ENCODE data around the gene SPATA32.

SPATA32 gene

DNA sequence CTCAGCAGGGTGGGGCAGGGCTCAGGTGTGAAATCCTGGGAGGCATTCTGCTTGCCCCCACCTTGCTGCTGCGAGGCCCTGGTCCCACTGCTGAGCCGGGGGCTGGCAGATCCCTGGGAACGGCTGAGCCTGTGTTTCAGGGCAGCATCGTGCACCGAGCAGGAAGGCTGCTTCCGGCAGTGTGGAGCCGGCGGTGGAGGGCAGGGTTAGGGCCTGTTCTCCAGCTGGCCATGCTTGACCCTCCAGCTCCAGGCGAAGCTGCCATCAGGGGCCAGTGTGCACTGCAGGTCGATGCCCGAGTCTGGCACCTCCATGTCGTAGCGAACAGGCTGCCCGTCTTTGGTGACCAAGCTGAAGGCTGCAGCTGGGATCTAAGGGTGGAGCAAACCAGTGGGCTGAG lies 2.5 kb upstream of the SPATA32 start:
- TF ChIP-seq CTCF (IDR thresholded peaks at IDR 0.05; ENCODE audit: low read depth, low read length, missing control alignments) = no peak
- no peak for DNase-seq (ENCODE audit: extremely low read depth, low read depth)
- no peak overlapping the region for H3K4me3 ChIP-seq (replicated peaks; ENCODE audit: low read depth, low read length)

DNA sequence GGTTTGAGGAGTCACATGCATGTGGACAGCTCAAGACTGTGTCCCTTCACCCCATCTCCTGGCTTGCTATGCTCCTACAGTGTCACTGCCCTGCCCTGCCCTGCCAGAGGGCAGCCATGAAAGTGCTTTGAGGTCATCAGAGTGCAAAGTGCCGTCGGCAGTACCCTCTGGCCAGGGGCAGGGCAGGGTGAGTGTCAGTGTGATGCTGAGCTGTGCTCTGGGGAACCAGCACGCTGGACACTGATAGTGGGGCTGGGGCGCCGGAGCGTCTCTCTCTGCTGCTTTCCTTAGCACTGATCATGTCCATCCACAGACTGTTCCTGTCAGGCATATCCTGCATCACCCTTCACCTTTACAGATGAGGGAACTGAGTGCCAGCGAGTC lies 1.6 kb upstream of the SPATA32 start:
- TF ChIP-seq CTCF (IDR thresholded peaks at IDR 0.05; ENCODE audit: low read depth, low read length, missing control alignments) = no peak
- H3K4me3 ChIP-seq (replicated peaks; ENCODE audit: low read depth, low read length) = no peak overlapping the region
- DNase-seq (ENCODE audit: extremely low read depth, low read depth) = no peak

- H3K4me3 ChIP-seq (replicated peaks; ENCODE audit: low read depth, low read length) = peak overlapping the region; percentile 33; the same call in 1 of the 2 replicates
- TF ChIP-seq CTCF (IDR thresholded peaks at IDR 0.05; ENCODE audit: low read depth, low read length, missing control alignments) = no peak
- DNase-seq (ENCODE audit: extremely low read depth, low read depth) = no peak
Measured at GRCh38 chr17:45262516-45263476, 902 bp upstream of the SPATA32 start.

DNA sequence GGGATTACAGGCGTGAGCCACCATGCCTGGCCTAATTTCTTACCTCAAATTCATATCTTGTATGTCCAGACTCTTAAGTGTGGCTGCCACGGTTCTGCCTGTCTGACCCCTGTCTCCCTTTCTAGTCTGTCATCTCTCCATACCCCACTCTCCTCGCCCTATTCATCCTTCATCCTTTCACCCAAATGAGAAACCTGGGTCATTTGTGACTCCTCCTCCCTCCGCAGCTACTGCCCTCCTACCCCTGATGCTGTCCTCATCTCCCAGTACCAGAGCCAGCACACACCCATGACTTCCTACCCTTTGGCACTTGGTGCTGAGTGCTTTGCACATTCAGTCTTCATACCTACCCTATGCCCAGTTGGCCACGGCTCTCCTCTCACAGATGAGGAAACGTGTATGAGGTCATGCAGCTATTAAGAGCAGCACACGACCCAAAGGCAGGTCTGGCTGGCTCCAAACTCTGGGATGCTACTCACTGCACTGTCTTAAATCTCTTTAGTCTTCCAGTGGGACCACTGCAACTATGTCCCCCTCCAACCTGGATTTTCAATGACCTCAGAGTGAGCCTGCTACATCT lies 1.6 kb downstream of the SPATA32 start:
- DNase-seq (ENCODE audit: extremely low read depth, low read depth) = no peak
- H3K4me3 ChIP-seq (replicated peaks; ENCODE audit: low read depth, low read length) = no peak overlapping the region
- TF ChIP-seq CTCF (IDR thresholded peaks at IDR 0.05; ENCODE audit: low read depth, low read length, missing control alignments) = no peak

- DNase-seq (ENCODE audit: extremely low read depth, low read depth) = no peak
- no peak for TF ChIP-seq CTCF (IDR thresholded peaks at IDR 0.05; ENCODE audit: low read depth, low read length, missing control alignments)
- no peak overlapping the region for H3K4me3 ChIP-seq (replicated peaks; ENCODE audit: low read depth, low read length)
Measured at GRCh38 chr17:45258981-45259380, 2.9 kb downstream of the SPATA32 start.

DNA sequence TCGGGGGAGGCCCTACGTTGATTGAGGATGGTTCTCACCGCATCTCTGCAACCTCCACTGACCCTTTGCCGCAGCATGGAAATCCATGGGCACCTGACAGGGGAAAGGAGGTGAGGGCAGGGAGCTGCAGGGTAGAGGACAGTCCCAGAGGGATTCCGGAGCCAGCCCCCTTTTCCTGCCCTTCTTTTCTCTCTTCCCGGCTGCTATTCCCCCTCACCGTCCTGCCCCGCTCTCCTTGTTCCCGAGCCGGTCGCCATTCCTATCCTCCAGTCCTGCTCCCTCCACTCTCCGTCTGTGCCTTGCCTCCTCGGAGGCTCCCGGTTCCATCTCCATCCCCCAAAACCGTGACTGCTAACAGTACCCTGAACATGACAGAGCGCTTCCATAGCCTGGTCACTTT lies 4.8 kb downstream of the SPATA32 start:
- no peak for DNase-seq (ENCODE audit: extremely low read depth, low read depth)
- no peak overlapping the region for H3K4me3 ChIP-seq (replicated peaks; ENCODE audit: low read depth, low read length)
- no peak for TF ChIP-seq CTCF (IDR thresholded peaks at IDR 0.05; ENCODE audit: low read depth, low read length, missing control alignments)
